Ovary (tissue), 3 donors: Measurements from ENCODE around the gene COPS2.

Experiments used
- CTCF ChIP-seq, 3 donors: fragments of 450-650 bp in 2 of 3; fragments of 200-600 bp in 1 of 3; IDR thresholded peaks; one replicate each; pipeline versions ENCODE4 v1.5.1 to v1.8.0; 2016 to 2022; ENCODE audit warnings: antibody characterized with exemption in 3 of 3, mild to moderate bottlenecking in 1 of 3
- POLR2A ChIP-seq: fragments of 450-650 bp; IDR thresholded peaks from one replicate; pipeline ENCODE4 v1.6.1; 2017; ENCODE audit warnings: antibody characterized with exemption, mild to moderate bottlenecking, moderate library complexity
- donor health status: DM: no; HTN: no; CAD: no.

- no peak for TF ChIP-seq CTCF (IDR thresholded peaks at IDR 0.05)
- no peak for TF ChIP-seq POLR2A
Measured at GRCh38 chr15:49174902-49175301, 19.5 kb upstream of the COPS2 start.
